NK-92 (cell line): ENCODE results near the gene WDR7.

Experiments
- DNase-seq: peaks from one replicate; lab custom pipeline; 2025; ENCODE audit not compliant: unreplicated experiment; lab: John Stamatoyannopoulos, UW

The WDR7 gene

DNA sequence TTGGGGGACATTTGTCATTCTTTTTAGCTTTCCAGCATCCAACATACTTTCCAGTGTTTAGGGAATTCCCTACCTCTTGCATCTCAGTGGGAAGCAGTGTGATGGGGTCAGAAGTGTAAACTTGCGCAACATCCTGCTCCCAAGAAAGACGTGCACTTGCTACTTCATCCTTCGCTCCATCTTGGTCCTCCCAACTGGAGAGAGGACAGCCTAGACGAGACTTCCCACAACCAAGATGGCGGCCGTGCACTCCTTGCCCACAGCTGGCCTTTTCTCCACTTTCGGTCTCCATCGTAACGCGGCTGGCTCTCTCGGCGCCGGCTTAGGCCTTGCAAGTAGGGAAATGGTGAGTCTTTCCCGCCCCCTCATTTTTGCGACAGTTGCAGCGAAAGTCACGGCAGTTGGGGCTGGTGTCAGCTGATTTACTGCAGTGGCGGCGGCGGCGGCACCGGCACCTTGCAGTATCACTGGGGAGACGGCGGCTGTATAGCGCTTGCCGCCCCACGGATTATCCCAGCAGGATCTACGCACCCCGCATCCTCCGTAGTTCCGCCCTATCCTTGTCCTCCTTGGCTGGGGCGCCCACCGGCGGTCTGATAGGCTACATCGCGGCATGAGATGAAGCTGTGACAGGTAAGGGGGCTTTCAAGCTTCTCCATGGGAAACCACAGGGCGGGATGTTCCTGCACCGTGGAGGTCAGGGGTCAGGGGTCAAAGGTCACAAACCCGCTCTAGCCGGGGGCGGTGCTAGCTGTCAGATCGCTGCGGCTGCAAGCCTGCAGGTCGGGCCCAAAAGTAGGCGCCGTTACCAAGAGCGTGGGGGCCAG, at the start of gene WDR7:
WDR7 (plus strand) TSS at position 416 of the 827 bp plus-strand sequence. CDS start 21,157 bp downstream, outside the sequence.
- peak; percentile 86 for DNase-seq

GRCh38 chr18:56606618-56607017, 44.5 kb upstream of the WDR7 start:
- DNase-seq, result no peak

GRCh38 chr18:56615738-56616520, 35.2 kb upstream of the WDR7 start:
- DNase-seq, result no peak

GRCh38 chr18:56627991-56628390, 23.2 kb upstream of the WDR7 start:
- DNase-seq, result no peak

- DNase-seq, result no peak
Measured at GRCh38 chr18:56632070-56633022, 18.8 kb upstream of the WDR7 start.

DNA sequence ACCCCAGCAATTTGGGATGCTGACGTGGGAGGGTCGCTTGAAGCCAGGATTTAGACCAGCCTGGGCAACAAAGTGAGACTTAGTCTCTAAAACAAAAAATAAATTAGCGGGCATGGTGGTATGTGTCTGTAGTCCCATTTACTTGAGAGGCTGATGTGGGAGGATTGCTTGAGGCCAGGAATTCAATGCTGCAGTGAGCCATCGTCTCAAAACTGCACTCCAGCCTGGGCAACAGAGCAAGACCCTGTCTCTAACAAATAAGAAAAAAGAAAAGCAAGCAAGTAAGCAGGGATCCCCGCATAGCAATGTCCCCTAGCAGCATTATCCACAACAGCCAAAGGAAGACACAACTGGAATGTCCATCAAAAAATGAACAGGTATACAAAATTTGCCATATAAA, 16.2 kb upstream of the WDR7 start:
- DNase-seq, result no peak

DNA sequence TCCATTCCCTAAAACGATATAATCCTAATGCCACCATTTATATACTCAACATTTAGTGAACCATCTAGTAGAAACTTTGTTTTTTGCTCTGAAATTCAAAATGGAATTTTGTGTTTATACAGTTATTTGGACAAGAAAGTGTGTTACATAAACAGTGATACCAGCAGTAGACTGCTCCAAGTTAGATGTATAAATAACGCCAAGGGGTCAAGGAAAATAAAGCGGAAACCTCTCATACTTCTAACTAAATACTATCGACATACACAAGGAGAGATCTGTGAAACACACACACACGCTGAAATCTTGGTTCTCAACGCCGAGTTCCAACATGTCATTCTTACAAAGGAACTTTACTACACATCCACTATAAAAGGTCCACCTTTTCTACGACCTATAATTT, 14.0 kb upstream of the WDR7 start:
- no peak for DNase-seq

DNA sequence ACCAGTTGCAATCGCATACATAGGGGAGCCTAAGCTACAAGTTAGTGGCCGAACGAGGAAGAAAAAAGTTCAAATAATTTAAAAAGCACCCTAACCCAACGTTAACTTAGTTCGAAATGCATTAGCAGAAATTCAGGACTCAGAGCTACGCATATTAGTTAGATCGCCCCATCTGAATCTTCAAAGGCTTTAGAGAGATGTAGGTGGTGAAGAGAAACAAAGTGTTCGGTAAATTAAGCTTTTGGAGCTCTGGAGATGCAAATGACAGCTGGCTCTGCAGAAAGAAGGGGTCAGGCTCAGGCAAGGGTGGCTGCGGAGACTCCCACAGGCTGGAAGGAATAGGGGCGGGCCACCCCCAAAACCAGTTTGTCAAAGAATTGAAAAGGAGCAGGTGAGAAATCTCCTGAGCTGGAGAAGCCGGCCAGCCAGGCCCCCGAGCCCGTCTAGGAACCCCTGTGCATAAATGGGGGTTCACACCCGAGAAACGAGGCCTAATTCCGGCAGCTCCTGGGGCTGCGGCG, 13.4 kb upstream of the WDR7 start:
- DNase-seq, result no peak

DNA sequence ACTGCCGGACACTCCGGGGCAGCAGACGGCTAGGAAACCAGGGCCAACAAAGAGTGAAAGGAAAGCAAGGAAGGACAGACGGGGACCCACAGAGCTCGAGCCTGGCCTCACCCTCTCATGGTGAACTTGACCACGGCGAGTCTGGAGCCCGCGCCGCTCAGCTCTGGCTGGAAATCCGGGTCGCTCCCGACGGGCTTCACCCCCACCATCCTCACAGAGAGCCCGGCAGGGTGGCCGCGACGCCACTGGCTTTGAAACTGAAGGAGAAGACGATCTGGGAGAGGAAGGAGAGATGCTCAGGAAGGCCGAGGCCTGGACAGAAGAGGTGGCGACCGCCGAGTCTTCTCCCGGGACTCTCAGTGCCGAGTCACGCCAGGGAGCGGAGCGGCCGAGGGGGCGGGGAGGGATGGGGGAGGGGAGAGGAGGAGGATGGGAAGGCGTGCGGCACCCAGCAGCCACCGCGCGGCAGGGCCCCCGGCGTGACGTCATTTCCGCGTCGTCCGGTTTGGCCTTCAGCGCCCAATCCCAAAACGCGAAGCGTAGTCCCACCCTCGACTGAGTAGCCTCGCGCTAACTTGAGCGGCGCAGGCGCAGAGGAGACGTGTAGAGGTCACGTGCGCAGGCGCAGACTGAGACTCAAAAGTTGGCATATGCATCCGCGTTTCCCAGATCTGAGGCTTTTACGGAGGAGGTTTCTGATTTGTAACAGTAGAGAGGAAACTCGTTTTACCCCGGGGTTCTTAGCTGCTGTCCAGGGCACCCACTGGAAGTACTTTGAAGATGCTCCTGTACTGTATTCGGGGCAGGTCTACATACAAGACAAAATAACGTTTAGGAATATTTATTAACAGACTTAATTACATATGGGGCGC, 12.7 kb upstream of the WDR7 start, which contains the start of gene TXNL1:
TXNL1 (minus strand) TSS at position 361 of the 872 bp plus-strand sequence; CDS start at position 209, 152 bp downstream.
- peak; percentile 84 for DNase-seq

GRCh38 chr18:56639104-56639381, 12.1 kb upstream of the WDR7 start:
- no peak for DNase-seq

DNA sequence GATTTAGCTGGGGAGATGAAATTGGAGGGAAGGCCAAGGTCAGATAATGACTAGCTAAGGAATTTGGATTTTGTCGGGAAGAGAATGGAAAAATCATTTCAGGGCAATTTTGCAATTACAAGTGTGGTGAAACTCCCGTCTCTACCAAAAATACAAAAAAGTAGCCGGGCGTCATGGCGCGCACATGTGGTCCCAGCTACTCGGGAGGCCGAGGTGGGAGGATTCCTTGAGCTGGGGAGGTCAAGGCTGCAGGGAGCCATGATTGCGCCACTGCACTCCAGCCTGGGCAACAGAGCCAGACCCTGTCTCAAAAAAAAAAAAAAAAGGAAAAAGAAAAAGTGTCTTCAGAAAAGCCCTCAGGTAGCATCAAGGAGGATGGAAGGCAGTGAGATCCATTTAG, 11.6 kb upstream of the WDR7 start:
- no peak for DNase-seq

DNA sequence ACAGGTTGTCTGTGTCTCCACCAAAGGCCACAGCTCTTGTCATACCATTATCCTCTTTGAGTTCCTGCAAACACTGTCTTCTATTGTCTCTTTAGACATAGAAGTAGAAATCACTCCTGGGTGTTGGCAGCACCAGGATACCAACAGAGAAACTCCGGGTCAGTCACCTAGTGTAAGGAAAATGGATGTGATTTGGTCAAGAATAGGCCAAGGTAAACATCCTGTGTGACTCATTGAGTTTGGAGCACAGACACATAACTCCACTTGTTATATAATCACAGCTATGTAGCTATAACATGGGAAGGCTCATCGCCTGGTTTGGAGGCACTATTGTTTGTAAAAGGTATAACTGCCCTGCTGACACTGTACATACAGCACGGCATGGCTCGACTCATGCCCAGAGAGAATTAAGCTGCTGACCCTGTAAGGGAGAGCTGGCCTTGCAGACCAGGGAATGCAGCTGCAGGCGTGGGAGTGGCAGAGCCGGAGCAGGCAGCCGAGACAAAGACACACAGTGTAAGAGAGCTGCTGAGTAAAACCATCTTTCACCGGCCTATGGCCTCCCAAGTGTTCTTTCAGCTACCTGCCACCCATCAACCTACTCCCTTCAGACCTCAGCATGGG, 9.3 kb upstream of the WDR7 start:
- no peak for DNase-seq

DNA sequence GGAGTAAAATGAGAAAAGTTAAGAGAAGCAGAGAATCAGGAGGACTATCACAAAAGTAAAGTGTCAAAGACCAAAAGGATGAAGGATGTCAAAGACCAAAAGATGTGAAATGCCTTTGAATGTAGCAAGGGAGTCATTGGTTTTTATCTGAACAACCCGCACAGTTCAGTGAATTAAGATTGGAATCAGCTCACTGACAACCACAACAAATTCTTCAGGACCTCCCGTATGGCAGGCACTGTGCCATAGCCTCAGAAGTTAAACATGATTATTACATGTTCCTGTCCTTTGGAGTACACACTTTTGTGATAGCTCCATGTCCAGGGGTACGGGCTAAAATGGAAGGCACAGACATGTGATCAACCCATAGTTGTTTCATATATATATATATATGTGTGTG, 7.8 kb upstream of the WDR7 start:
- no peak for DNase-seq

GRCh38 chr18:56645415-56646016, 5.6 kb upstream of the WDR7 start:
- no peak for DNase-seq

GRCh38 chr18:56647071-56647470, 4.1 kb upstream of the WDR7 start:
- DNase-seq, result no peak

- no peak for DNase-seq
Measured at GRCh38 chr18:56647951-56648893, 2.9 kb upstream of the WDR7 start.

GRCh38 chr18:56649996-56650395, 1.2 kb upstream of the WDR7 start:
- DNase-seq, result no peak

GRCh38 chr18:56651771-56652092, 573 bp downstream of the WDR7 start:
- no peak for DNase-seq
